Immature natural killer cell (primary cell): ENCODE results near the gene GAS2. TPM values are rescaled to one million over a fixed set of nuclear protein-coding genes. Genes with fewer than 3 reads are reported as not detected.

Experiments used
- DNase-seq, 3 donors: peaks; one replicate each; pipeline ENCODE4 v3.0.0; 2022; ENCODE audit warnings: mixed read lengths in 1 of 3
- H3K27ac Mint-ChIP-seq, 6 donors: one replicate each; pipeline ENCODE4 v1.8.0; 2020; ENCODE audit warnings: mixed read lengths in 6 of 6, mild to moderate bottlenecking in 5 of 6, inconsistent platforms in 4 of 6, moderate library complexity in 3 of 6
- H3K27me3 Mint-ChIP-seq, 3 donors: one replicate each; pipeline ENCODE4 v1.8.0; 2020 to 2021; ENCODE audit warnings: low read depth in 3 of 3, mild to moderate bottlenecking in 3 of 3, mixed read lengths in 3 of 3, moderate library complexity in 3 of 3, inconsistent platforms in 1 of 3
- H3K36me3 Mint-ChIP-seq, 3 donors: one replicate each; pipeline ENCODE4 v1.8.0; 2020; ENCODE audit warnings: mixed read lengths in 3 of 3, inconsistent platforms in 2 of 3, mild to moderate bottlenecking in 2 of 3
- H3K4me1 Mint-ChIP-seq, 2 donors: one replicate each; pipeline ENCODE4 v1.8.0; 2020; ENCODE audit warnings: inconsistent platforms in 2 of 2, mild to moderate bottlenecking in 2 of 2, mixed read lengths in 2 of 2, moderate library complexity in 1 of 2
- H3K4me3 Mint-ChIP-seq, 5 donors: one replicate each; pipeline ENCODE4 v1.8.0; 2020; ENCODE audit warnings: mild to moderate bottlenecking in 5 of 5, mixed read lengths in 5 of 5, inconsistent platforms in 3 of 5, moderate library complexity in 3 of 5
- H3K9me3 Mint-ChIP-seq, 6 donors: one replicate each; pipeline ENCODE4 v1.8.0; 2020; ENCODE audit warnings: mild to moderate bottlenecking in 6 of 6, mixed read lengths in 6 of 6, inconsistent platforms in 4 of 6, moderate library complexity in 3 of 6
- polyA plus RNA-seq, 3 donors: library from polyadenylated mRNA; unstranded; fragments of 300-500 nt; fragmentation: Illumina TruSeq; gene quantifications; one replicate each; pipeline ENCODE4 v1.2.3, GENCODE V29; 2021

Gene GAS2
- polyA plus RNA-seq, 3 donors from 2014 or later: 2.4 to 3.0 (median 2.7) TPM

GRCh38 chr11:22684082-22684481 is 17.7 kb downstream of the GAS2 start:
- no peaks in the 10 kb centered on the region for H3K9me3 Mint-ChIP-seq

GRCh38 chr11:22685111-22685510 is 18.7 kb downstream of the GAS2 start:
- peaks cover 2 to 3% (median 3%) of the 10 kb centered on the region in 3 donors for H3K27me3 Mint-ChIP-seq
- H3K4me1 Mint-ChIP-seq: no peaks in the 10 kb centered on the region
- H3K4me3 Mint-ChIP-seq: no peak overlapping the region
- no peak for DNase-seq
- H3K9me3 Mint-ChIP-seq: no peaks in the 10 kb centered on the region
- H3K36me3 Mint-ChIP-seq: no peaks in the 10 kb centered on the region
- H3K27ac Mint-ChIP-seq: no peak overlapping the region

More at GRCh38 chr11:22684082-22684481, 17.7 kb downstream of the GAS2 start:
- no peak for DNase-seq
- Mint-ChIP-seq H3K27me3 (peaks cover 2 to 6% (median 4%) of the 10 kb centered on the region in 3 donors), H3K27ac (no peak overlapping the region), H3K4me3 (no peak overlapping the region), H3K4me1 (no peaks in the 10 kb centered on the region), H3K36me3 (no peaks in the 10 kb centered on the region)

- no peak overlapping the region for H3K4me3 Mint-ChIP-seq
- H3K27me3 Mint-ChIP-seq: peaks cover 0 to 5% (median 2%) of the 10 kb centered on the region in 3 donors
- no peaks in the 10 kb centered on the region for H3K36me3 Mint-ChIP-seq
- H3K27ac Mint-ChIP-seq: peak overlapping the region in 1 of 6 donors; percentile 44
- H3K4me1 Mint-ChIP-seq: no peaks in the 10 kb centered on the region
- no peak for DNase-seq
- H3K9me3 Mint-ChIP-seq: peaks cover 0 to 7% (median 0%) of the 10 kb centered on the region in 6 donors
These were observed 22.5 kb downstream of the GAS2 start for GRCh38 chr11:22688914-22689313.

- no peaks in the 10 kb centered on the region for H3K4me1 Mint-ChIP-seq
- peaks cover 0 to 7% (median 0%) of the 10 kb centered on the region in 6 donors for H3K9me3 Mint-ChIP-seq
- no peak overlapping the region for H3K4me3 Mint-ChIP-seq
- peaks cover 0 to 8% (median 2%) of the 10 kb centered on the region in 3 donors for H3K27me3 Mint-ChIP-seq
- no peaks in the 10 kb centered on the region for H3K36me3 Mint-ChIP-seq
- H3K27ac Mint-ChIP-seq: no peak overlapping the region
- DNase-seq: no peak
These were observed 23.8 kb downstream of the GAS2 start for GRCh38 chr11:22690257-22690656.

- peaks cover 0 to 7% (median 0%) of the 10 kb centered on the region in 6 donors for H3K9me3 Mint-ChIP-seq
- H3K27ac Mint-ChIP-seq: no peak overlapping the region
- H3K4me3 Mint-ChIP-seq: no peak overlapping the region
These were observed 24.5 kb downstream of the GAS2 start for GRCh38 chr11:22690871-22691270.

GRCh38 chr11:22699388-22699787 is 33.0 kb downstream of the GAS2 start:
- H3K4me3 Mint-ChIP-seq: no peak overlapping the region
- no peaks in the 10 kb centered on the region for H3K4me1 Mint-ChIP-seq
- peaks cover 0 to 2% (median 2%) of the 10 kb centered on the region in 3 donors for H3K27me3 Mint-ChIP-seq
- H3K9me3 Mint-ChIP-seq: peaks cover 0 to 2% (median 0%) of the 10 kb centered on the region in 6 donors
- no peaks in the 10 kb centered on the region for H3K36me3 Mint-ChIP-seq
- no peak for DNase-seq
- H3K27ac Mint-ChIP-seq: no peak overlapping the region

More at GRCh38 chr11:22690871-22691270, 24.5 kb downstream of the GAS2 start:
- no peaks in the 10 kb centered on the region for H3K4me1 Mint-ChIP-seq
- H3K36me3 Mint-ChIP-seq: no peaks in the 10 kb centered on the region
- no peak for DNase-seq
- H3K27me3 Mint-ChIP-seq: peaks cover 0 to 8% (median 2%) of the 10 kb centered on the region in 3 donors

- Mint-ChIP-seq H3K9me3 (peaks cover 0 to 4% (median 0%) of the 10 kb centered on the region in 6 donors), H3K4me1 (no peaks in the 10 kb centered on the region), H3K36me3 (no peaks in the 10 kb centered on the region), H3K27me3 (peaks cover 0 to 2% (median 2%) of the 10 kb centered on the region in 3 donors), H3K4me3 (no peak overlapping the region), H3K27ac (no peak overlapping the region)
- DNase-seq: no peak
These were observed 35.6 kb downstream of the GAS2 start for GRCh38 chr11:22702031-22702430.

GRCh38 chr11:22703040-22703439 is 36.6 kb downstream of the GAS2 start:
- Mint-ChIP-seq H3K9me3 (peaks cover 0 to 4% (median 0%) of the 10 kb centered on the region in 6 donors), H3K4me3 (no peak overlapping the region), H3K36me3 (no peaks in the 10 kb centered on the region), H3K4me1 (no peaks in the 10 kb centered on the region), H3K27me3 (peaks cover 0 to 3% (median 2%) of the 10 kb centered on the region in 3 donors), H3K27ac (no peak overlapping the region)
- no peak for DNase-seq

- H3K27ac Mint-ChIP-seq: no peak overlapping the region
- H3K4me3 Mint-ChIP-seq: no peak overlapping the region
- peaks cover 0 to 3% (median 2%) of the 10 kb centered on the region in 3 donors for H3K27me3 Mint-ChIP-seq
- H3K9me3 Mint-ChIP-seq: peaks cover 0 to 4% (median 0%) of the 10 kb centered on the region in 6 donors
- no peaks in the 10 kb centered on the region for H3K36me3 Mint-ChIP-seq
- H3K4me1 Mint-ChIP-seq: no peaks in the 10 kb centered on the region
- no peak for DNase-seq
These were observed 37.2 kb downstream of the GAS2 start for GRCh38 chr11:22703591-22703990.

- H3K9me3 Mint-ChIP-seq: peaks cover 0 to 13% (median 0%) of the 10 kb centered on the region in 6 donors
- peaks cover 0 to 8% (median 3%) of the 10 kb centered on the region in 3 donors for H3K27me3 Mint-ChIP-seq
- H3K4me3 Mint-ChIP-seq: no peak overlapping the region
- no peaks in the 10 kb centered on the region for H3K4me1 Mint-ChIP-seq
- no peak for DNase-seq
- no peaks in the 10 kb centered on the region for H3K36me3 Mint-ChIP-seq
- H3K27ac Mint-ChIP-seq: no peak overlapping the region
These were observed 40.9 kb downstream of the GAS2 start for GRCh38 chr11:22707119-22707899.

- peaks cover 5 to 15% (median 10%) of the 10 kb centered on the region in 6 donors for H3K9me3 Mint-ChIP-seq
- DNase-seq: no peak
- no peak overlapping the region for H3K27ac Mint-ChIP-seq
- H3K27me3 Mint-ChIP-seq: peaks cover 0 to 8% (median 4%) of the 10 kb centered on the region in 3 donors
- no peaks in the 10 kb centered on the region for H3K36me3 Mint-ChIP-seq
- no peak overlapping the region for H3K4me3 Mint-ChIP-seq
- H3K4me1 Mint-ChIP-seq: no peaks in the 10 kb centered on the region
These were observed 44.8 kb downstream of the GAS2 start for GRCh38 chr11:22711071-22711770.

GRCh38 chr11:22711880-22712279 is 45.5 kb downstream of the GAS2 start:
- Mint-ChIP-seq H3K36me3 (no peaks in the 10 kb centered on the region), H3K27me3 (peaks cover 0 to 8% (median 4%) of the 10 kb centered on the region in 3 donors), H3K4me1 (no peaks in the 10 kb centered on the region), H3K27ac (no peak overlapping the region), H3K9me3 (peaks cover 5 to 15% (median 10%) of the 10 kb centered on the region in 6 donors), H3K4me3 (no peak overlapping the region)
- no peak for DNase-seq

GRCh38 chr11:22713336-22713735 is 46.9 kb downstream of the GAS2 start:
- H3K9me3 Mint-ChIP-seq: peaks cover 5 to 15% (median 9%) of the 10 kb centered on the region in 6 donors
- H3K4me1 Mint-ChIP-seq: no peaks in the 10 kb centered on the region
- H3K4me3 Mint-ChIP-seq: no peak overlapping the region
- H3K27ac Mint-ChIP-seq: no peak overlapping the region
- H3K36me3 Mint-ChIP-seq: no peaks in the 10 kb centered on the region
- H3K27me3 Mint-ChIP-seq: peaks cover 0 to 8% (median 2%) of the 10 kb centered on the region in 3 donors
- DNase-seq: no peak

- Mint-ChIP-seq H3K27me3 (peaks cover 1 to 6% (median 2%) of the 10 kb centered on the region in 3 donors), H3K4me1 (no peaks in the 10 kb centered on the region), H3K9me3 (peaks cover 5 to 15% (median 8%) of the 10 kb centered on the region in 6 donors), H3K4me3 (no peak overlapping the region), H3K36me3 (no peaks in the 10 kb centered on the region), H3K27ac (no peak overlapping the region)
- no peak for DNase-seq
These were observed 49.6 kb downstream of the GAS2 start for GRCh38 chr11:22715971-22716370.
